Upper lobe of left lung (tissue), 6 donors: Measurements from ENCODE around the gene ASB16. TPM values are rescaled to one million over a fixed set of nuclear protein-coding genes. Genes with fewer than 3 reads are reported as not detected.

ENCODE experiments used
- ATAC-seq, 2 donors: fragments of 200-7000 bp; cut with Tn5 transposase; one replicate each; pipeline ENCODE4 v1.9.1; 2022; ENCODE audit warnings: mild to moderate bottlenecking in 2 of 2, moderate library complexity in 2 of 2; ENCODE audit not compliant: low FRiP score in 2 of 2
- DNase-seq, 2 donors: peaks; one replicate each; pipeline ENCODE4 v3.0.0-alpha.2; 2019 to 2020
- H3K27ac ChIP-seq, 4 donors: fragments of 200-600 bp; sonication (generic); one replicate each; pipeline ENCODE4 v1.5.1; 2016 to 2019
- H3K27me3 ChIP-seq, 4 donors: fragments of 200-600 bp; sonication (generic); one replicate each; pipeline ENCODE4 v1.5.1; 2017 to 2019
- H3K36me3 ChIP-seq, 4 donors: fragments of 200-600 bp; sonication (generic); one replicate each; pipeline ENCODE4 v1.5.1; 2016 to 2019
- H3K4me1 ChIP-seq, 4 donors: fragments of 200-600 bp; sonication (generic); one replicate each; pipeline ENCODE4 v1.5.1; 2018 to 2019
- H3K4me3 ChIP-seq, 4 donors: fragments of 200-600 bp; sonication (generic); one replicate each; pipeline ENCODE4 v1.5.1; 2017 to 2019; ENCODE audit warnings: mild to moderate bottlenecking in 2 of 4, moderate library complexity in 1 of 4
- H3K9me3 ChIP-seq, 4 donors: fragments of 200-600 bp; sonication (generic); one replicate each; pipeline ENCODE4 v1.5.1; 2018 to 2019
- EP300 ChIP-seq, 4 donors: sonication (generic); formaldehyde crosslinking; IDR thresholded peaks; one replicate each; pipeline ENCODE4 v1.5.1; 2017; ENCODE audit warnings: antibody characterized with exemption in 4 of 4, control low read depth in 2 of 4
- POLR2A ChIP-seq, 4 donors: fragments of 450-650 bp; IDR thresholded peaks; one replicate each; pipeline ENCODE4 v1.5.1; 2016 to 2017; ENCODE audit warnings: antibody characterized with exemption in 4 of 4, mild to moderate bottlenecking in 2 of 4
- POLR2AphosphoS5 ChIP-seq, 2 donors: sonication (generic); formaldehyde crosslinking; IDR thresholded peaks; one replicate each; pipeline ENCODE4 v1.5.1; 2017; ENCODE audit warnings: antibody characterized with exemption in 2 of 2
- WGBS, 2 donors: methylation state at CpG; one replicate each; pipeline ENCODE4 v1.1.5; 2017 to 2018; 5-methylcytosine and 5-hydroxymethylcytosine counted together
- total RNA-seq, 6 donors: library from RNA; depleted of rRNA in 4 of 6; stranded (reverse); fragments of >200 nt in 4 of 6; gene quantifications; one replicate each; pipeline versions ENCODE4 v1.1.0 to v1.2.1, GENCODE V29; 2016 to 2021
- TF ChIP-seq, protein P1 (sequence below), 6 experiments: fragments of 450-650 bp in 4 of 6; fragments of 200-600 bp in 2 of 6; sonication (generic) in 2 of 6; IDR thresholded peaks; one replicate each; pipeline ENCODE4 v1.5.1; 2016 to 2019; ENCODE audit warnings: antibody characterized with exemption in 6 of 6
- donor health status: DM: no; HTN: no; CAD: no; lungs with moderate emphysema.
- donor health status: DM: no; HTN: yes; CAD: no; lungs with severe emphysema.

ASB16 gene
- total RNA-seq, 6 donors from 2014 or later: 0.11 TPM; not detected in 5

GRCh38 chr17:44205962-44206824, 35.7 kb downstream of the ASB16 start:
- peaks cover 11 to 43% (median 36%) of the 10 kb centered on the region in 4 donors for H3K36me3 ChIP-seq
- H3K4me3 ChIP-seq: no peak overlapping the region
- peak overlapping the region in 1 of 4 donors; percentile 19 for H3K27ac ChIP-seq
- no peaks in the 10 kb centered on the region for H3K9me3 ChIP-seq
- H3K4me1 ChIP-seq: peaks cover 28 to 40% (median 30%) of the 10 kb centered on the region in 4 donors
- TF ChIP-seq EP300 (IDR thresholded peaks at IDR 0.05): no peak
- TF ChIP-seq, protein P1, sequence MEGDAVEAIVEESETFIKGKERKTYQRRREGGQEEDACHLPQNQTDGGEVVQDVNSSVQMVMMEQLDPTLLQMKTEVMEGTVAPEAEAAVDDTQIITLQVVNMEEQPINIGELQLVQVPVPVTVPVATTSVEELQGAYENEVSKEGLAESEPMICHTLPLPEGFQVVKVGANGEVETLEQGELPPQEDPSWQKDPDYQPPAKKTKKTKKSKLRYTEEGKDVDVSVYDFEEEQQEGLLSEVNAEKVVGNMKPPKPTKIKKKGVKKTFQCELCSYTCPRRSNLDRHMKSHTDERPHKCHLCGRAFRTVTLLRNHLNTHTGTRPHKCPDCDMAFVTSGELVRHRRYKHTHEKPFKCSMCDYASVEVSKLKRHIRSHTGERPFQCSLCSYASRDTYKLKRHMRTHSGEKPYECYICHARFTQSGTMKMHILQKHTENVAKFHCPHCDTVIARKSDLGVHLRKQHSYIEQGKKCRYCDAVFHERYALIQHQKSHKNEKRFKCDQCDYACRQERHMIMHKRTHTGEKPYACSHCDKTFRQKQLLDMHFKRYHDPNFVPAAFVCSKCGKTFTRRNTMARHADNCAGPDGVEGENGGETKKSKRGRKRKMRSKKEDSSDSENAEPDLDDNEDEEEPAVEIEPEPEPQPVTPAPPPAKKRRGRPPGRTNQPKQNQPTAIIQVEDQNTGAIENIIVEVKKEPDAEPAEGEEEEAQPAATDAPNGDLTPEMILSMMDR (IDR thresholded peaks at IDR 0.05): no peak
- TF ChIP-seq POLR2AphosphoS5 (IDR thresholded peaks at IDR 0.05): no peak
- TF ChIP-seq POLR2A (IDR thresholded peaks at IDR 0.05): no peak
- ATAC-seq: no peak
- DNase-seq: no peak
- 59 to 65% methylated on average over 13 of the region's 13 CpGs for WGBS, 2 donors
- no peaks in the 10 kb centered on the region for H3K27me3 ChIP-seq

DNA sequence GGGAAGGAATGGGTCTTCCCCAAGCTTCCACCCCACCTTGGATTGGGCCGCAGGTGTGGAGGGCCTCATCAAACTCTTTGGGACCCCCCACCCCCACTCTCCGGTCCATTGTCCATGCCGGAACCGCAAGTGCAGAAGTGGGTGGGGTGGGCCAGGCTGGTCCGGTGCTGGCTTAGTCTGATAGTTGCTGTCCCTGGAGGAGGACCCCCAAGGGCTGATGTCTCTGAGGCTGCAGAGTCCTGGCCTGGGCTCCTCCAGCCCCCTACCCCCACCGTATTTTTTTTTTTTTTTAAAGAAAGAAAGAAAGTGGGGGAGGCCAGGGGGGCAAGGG, 36.3 kb downstream of the ASB16 start:
- Histone ChIP-seq H3K4me1 (peaks cover 27 to 39% (median 30%) of the 10 kb centered on the region in 4 donors), H3K27ac (no peak overlapping the region), H3K27me3 (no peaks in the 10 kb centered on the region), H3K4me3 (no peak overlapping the region), H3K9me3 (no peaks in the 10 kb centered on the region), H3K36me3 (peaks cover 13 to 49% (median 42%) of the 10 kb centered on the region in 4 donors)
- ATAC-seq (no peak), DNase-seq (no peak)
- WGBS, 2 donors: 78 to 84% methylated on average over 2 to 6 of the region's 6 CpGs
- TF ChIP-seq POLR2AphosphoS5 (IDR thresholded peaks at IDR 0.05) (no peak), EP300 (IDR thresholded peaks at IDR 0.05) (no peak), POLR2A (IDR thresholded peaks at IDR 0.05) (no peak)
- TF ChIP-seq, protein P1 (IDR thresholded peaks at IDR 0.05): no peak

- 88 to 90% methylated on average over 15 to 17 of the region's 17 CpGs for WGBS, 2 donors
- Histone ChIP-seq H3K36me3 (peaks cover 13 to 53% (median 42%) of the 10 kb centered on the region in 4 donors), H3K4me1 (peaks cover 27 to 39% (median 30%) of the 10 kb centered on the region in 4 donors)
Measured at GRCh38 chr17:44207319-44207718, 36.8 kb downstream of the ASB16 start.

DNA sequence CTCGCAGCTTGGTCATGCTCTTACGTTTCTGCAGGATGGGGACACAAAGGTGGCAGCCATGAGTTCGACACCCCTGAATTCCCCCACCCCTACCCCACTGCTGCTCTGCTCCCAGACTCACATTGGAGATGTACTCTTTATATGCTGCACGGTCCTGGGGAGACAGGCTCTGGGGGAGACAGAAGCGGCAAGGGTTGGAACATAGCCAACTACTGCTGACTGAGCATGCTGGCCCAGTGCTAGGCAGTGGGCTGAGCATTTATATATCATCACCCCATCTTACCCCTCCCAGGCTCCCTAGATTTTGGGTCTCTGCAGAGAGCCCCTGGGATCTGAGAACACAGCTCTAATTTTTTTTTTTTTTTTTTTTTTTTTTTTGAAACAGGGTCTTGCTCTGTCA, 37.2 kb downstream of the ASB16 start:
- no peak overlapping the region for H3K27ac ChIP-seq
- no peak overlapping the region for H3K4me3 ChIP-seq
- peaks cover 13 to 53% (median 42%) of the 10 kb centered on the region in 4 donors for H3K36me3 ChIP-seq
- 78% methylated on average over 2 to 5 of the region's 5 CpGs for WGBS, 2 donors
- no peaks in the 10 kb centered on the region for H3K9me3 ChIP-seq
- ATAC-seq: no peak
- TF ChIP-seq POLR2A (IDR thresholded peaks at IDR 0.05): no peak
- TF ChIP-seq POLR2AphosphoS5 (IDR thresholded peaks at IDR 0.05): no peak
- TF ChIP-seq, protein P1 (IDR thresholded peaks at IDR 0.05): no peak
- TF ChIP-seq EP300 (IDR thresholded peaks at IDR 0.05): no peak
- H3K4me1 ChIP-seq: peaks cover 27 to 39% (median 30%) of the 10 kb centered on the region in 4 donors
- H3K27me3 ChIP-seq: no peaks in the 10 kb centered on the region
- no peak for DNase-seq

More at GRCh38 chr17:44207319-44207718, 36.8 kb downstream of the ASB16 start:
- DNase-seq (no peak), ATAC-seq (no peak)
- Histone ChIP-seq H3K27ac (no peak overlapping the region), H3K9me3 (no peaks in the 10 kb centered on the region), H3K4me3 (no peak overlapping the region), H3K27me3 (no peaks in the 10 kb centered on the region)
- TF ChIP-seq POLR2AphosphoS5 (IDR thresholded peaks at IDR 0.05): no peak
- TF ChIP-seq, protein P1 (IDR thresholded peaks at IDR 0.05): no peak
- TF ChIP-seq EP300 (IDR thresholded peaks at IDR 0.05): no peak
